NOMO-1 treated with DMSO at 0.1 percent for 48 hours (cell line): ENCODE data around the gene PID1.

Source experiments
- DNase-seq: peaks from one replicate; lab custom pipeline; 2025; ENCODE audit not compliant: unreplicated experiment; lab: John Stamatoyannopoulos, UW

PID1 gene

DNA sequence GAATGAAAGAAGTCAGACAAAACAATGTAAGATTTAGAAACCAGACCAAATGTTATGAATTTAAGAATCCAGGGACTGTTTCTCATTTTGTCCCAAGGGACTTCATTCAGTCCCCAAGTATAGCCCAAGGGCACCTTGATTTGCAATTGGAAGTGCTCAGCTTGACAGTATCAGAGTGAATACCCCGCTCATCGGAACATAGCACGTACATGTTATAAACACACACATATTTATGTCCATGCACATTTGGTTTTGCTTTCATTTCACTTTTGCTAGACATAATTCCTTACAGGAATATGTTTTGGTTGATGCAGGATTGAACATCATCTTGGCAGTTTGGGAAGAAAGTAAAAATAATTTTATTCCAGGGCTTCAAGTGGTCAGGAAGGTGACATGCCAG, 100.2 kb downstream of the PID1 start:
- no peak for DNase-seq

DNA sequence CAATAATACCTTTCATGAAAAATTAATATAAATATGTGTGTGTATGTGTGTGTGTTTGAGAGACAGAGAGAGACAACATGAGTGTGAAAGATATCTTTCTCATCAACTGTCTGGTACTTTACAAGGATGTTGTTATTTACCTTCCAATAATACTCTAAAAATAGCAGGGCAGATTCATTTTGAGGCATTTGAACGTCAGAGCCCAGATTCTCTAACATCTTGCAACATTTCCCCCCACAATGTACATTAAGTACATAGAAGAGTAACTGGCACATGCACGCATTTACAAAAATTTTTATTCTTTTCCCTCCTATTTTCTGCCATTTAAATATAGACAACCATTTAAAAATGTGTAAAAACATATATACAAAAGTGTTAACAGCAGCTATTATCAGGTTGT, 100.9 kb downstream of the PID1 start:
- DNase-seq, result no peak

DNA sequence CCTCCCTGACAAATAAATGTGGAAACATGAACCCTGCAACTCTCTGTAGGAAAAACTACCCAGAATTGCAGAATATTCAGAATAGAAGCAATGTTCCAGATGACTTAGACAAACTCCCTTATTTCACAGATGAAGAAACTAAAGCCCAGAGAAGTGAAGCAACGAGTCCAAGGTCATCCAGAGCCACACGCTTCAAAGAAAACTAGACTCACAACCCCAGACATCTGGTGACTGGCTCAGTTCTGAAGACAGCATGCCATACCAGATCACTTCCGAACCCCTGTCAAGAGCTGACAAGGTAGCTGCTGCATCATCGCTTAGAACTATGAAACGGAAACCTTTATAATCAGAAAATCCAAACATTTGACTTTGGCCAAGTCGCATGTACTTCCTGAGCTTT, 101.3 kb downstream of the PID1 start:
- no peak for DNase-seq

DNA sequence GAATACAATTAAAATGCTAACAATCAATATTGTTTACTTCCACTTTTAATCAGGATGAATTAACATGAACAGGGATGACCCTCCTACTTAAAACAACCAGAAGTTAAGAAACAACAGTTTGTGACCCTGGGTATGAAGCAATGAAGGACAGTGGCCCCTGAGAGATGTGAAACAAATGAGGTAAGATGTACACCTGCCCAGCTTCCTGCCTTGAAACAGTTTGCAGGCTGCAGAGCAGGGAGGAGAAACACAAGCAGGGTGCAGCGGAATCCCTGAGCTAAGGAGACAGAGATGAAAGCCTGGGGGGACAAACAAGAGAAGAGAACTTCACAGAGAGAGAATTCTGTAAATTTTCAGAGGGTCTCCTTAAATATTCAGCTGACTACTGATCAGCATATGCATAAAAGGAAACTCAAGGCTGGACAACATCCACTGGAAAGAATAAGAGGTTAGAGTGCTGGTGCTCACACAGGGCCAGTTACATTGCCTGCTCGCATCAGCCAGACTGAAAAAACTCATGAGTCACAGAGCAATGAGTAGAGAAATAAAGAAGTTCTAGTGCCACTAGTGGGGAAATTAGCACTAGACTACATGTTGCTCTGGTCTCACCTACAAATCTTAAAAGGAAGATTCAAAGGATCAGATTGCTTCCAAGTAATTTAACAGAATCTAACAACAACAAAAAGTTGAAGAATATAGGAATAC, 106.4 kb downstream of the PID1 start:
- DNase-seq, result no peak

DNA sequence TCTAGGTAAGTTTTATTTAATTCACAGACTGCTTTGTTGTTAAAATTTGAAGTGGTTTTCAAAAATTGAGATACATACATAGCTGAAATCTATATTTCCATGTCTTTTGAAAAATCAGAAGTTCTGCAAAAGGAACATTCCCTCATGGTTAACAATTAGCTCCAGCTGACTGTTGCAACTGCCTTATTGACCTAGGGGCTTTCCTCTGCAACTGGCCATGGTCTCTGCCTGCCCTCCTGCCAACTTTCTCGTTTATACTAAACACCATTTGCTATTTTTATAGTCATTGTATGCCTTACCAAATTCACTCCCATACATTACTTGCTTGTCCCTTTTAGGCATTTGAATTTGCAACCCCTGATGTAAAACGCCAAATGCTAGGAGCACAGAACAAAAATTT, 107.2 kb downstream of the PID1 start:
- no peak for DNase-seq

DNA sequence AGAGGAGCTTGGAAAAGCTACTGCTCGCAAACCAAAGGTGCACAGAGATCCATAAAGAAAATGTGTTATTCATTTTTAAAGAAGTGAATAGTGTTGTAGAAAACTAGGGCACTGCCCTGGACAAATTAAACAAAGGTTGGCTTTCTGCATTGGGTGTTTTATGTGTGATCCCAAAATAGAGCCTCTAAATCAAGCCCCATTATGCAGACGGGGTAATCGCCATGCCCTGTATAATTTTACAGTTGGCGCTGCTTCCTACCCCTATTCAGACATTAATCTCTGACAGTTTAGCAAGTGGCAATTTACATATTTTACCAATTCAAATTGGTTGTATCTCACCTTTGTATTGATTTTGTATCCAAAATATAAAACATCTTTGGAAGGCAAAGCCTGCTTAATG, 109.1 kb downstream of the PID1 start:
- no peak for DNase-seq

DNA sequence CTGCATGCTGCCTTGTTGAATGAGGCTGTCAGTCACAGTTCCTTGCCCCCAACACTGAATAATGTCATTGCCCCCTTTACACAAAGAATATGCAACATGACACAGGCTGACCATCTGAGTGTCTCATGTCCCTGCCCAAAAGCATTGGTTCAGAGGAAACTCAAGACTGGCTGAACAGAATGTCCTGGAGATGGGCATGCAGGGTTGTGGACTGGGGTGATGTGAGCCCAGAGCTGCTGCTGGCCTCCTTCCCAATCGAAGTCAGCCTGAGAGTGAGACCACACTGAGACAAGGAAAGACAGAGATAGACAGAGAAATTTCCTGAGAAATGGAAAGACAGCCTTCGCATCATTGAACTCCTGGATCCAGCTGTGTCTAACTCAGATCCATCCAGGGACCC, 110.1 kb downstream of the PID1 start:
- DNase-seq, result no peak

DNA sequence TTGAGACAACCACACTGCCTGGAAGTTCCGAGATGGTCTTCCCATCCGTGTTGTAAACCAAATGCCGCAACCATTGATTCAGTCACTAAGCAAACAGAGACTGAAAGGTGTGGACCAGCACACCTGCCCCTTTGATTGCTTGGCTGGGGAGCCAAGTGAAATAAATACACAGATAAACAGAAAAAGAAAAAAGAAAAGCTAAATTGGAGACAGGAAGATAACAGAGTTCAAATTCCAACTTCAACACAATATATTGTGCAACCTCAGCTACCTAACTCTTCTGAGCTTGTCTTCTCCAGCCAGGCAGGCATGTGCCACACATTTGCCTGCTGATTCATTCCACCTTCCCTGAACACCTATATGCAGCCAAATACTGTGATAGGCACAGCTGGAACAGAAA, 110.9 kb downstream of the PID1 start:
- DNase-seq, result no peak

DNA sequence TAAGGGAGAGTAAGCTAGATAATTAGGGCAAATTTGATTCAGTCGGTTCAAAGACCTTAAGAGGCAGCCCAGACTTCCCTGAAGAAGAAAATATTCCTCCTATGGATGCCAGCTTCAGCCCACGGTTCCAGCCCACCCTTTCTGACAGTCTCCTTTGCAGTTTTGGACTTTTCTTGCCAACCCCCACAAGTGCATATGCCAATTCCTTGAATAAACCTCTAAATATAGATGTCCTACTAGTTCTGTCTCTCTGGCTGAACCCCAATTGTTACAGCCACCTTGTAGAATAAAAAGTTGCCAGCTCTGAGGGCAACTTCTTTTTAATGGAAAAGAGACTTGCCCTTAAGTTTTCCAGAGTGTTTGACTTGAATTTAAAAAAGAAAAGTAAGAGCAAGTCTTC, 111.7 kb downstream of the PID1 start:
- no peak for DNase-seq

DNA sequence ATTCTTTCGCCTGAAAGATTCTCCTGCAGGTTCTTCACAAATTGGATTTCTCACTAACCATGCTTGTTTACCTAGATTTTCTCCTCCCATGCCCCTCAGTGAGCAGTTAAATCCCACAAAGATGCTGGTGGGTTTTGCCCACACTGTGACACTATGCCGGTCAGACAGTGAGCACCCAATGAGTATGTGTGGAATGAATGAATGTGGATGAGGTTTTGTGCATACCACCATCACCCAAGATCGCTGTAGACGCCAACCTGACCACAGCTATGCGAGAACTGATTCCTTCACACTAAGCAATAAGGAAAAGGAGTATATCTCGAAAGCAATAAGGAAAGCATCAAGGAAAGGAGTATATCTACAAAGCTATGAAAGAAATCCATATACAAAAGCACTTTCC, 116.7 kb downstream of the PID1 start:
- DNase-seq, result no peak

DNA sequence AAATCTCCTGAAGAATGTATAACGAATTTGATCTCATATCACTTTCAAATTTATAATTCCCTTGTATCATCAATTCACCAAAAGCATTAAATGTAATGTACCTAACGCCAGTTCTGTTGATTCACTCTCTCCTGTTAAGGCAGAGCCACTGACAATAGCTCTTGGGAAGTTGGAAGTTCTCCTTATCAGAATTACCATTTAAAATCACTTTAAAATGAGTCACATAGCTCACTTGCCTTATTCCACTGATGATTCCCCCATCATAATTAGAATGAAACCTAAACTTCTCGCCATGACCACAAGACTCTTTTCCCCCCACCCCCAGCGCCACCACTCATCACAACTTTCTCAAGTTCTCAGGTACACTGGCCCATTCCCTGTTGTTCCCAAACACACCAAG, 117.1 kb downstream of the PID1 start:
- no peak for DNase-seq

DNA sequence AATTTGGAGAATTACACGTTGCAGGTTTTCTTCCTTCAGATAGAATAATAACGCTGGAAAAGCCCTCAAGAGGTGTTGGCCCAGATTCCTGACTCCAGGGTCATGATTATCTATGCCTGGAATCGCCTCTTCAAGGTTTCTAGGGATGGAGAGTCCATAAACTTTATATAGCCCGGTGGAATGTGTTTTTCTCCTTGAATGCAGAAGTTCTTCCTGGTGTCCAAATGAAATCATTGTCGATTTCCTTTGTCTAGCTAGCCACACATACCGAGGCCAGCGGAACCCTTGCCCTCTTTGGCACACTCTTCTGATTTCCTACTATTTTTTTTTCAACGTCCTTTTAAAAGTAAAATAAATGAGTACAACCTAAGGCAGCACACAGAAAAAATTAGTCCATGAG, 117.8 kb downstream of the PID1 start:
- no peak for DNase-seq

DNA sequence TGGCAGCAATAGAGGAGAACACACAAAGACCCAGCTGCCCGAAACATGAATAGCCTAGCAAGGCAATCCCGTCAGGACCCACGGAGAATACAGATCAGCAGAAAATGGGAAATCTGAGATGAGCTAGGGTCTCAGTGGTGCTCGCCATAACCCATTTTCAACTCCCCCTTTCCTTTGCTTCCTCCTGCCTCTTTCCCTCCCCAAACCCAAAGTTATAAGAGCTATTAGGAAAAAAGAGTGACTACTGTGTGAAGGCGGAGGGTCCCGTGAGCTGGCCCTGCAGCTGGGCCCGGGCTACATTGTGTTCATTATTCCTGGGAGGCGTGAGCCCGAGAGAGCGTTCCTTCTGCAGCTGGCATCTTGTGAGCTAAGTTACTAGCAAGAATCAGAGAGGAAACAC, 118.4 kb downstream of the PID1 start:
- no peak for DNase-seq

DNA sequence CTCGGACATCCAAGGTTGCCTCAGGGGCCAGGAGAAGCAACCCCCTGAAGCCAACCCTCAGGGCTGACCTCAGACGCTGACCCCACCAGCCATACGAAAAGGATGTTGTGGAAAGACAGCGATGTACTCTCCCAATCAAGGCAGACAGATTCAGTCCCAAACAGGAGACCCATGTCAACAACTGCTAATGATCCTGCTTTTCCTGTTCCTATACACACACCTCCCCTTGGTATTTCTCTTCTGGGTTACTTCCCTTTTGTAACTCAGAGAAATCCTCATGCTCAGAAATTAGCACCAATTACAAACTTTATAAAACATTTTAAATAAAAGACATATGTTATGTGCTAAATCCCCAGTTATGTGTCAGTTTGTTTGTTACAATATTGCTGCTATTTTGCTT, 120.8 kb downstream of the PID1 start:
- DNase-seq, result no peak

DNA sequence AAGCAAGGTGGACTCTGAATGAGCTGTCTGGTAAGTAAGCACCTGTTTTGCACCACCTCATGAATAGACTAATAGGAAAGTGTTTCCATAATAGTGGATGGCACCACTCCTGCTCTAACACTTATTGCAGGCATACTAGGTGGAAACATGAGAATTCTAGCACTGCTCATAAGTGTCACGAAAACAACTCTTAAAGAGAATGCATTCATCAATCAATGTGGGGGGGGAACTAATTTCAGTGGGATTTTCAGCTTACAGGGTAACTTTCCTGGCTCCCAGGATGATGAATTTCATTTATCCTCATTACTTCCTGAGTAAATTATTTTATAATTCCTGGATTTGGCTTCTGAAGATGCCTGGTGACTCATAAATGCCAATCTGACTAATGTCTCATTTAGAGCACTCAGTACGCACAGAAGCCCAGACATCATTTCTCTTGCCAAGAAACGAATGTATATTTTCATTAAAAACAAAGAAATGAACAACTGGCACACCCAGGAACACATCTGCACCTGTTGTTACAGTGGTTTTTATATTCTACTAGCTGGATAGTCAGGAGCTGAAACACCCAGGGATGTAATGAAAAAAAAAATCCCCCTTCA, 129.6 kb downstream of the PID1 start:
- no peak for DNase-seq

DNA sequence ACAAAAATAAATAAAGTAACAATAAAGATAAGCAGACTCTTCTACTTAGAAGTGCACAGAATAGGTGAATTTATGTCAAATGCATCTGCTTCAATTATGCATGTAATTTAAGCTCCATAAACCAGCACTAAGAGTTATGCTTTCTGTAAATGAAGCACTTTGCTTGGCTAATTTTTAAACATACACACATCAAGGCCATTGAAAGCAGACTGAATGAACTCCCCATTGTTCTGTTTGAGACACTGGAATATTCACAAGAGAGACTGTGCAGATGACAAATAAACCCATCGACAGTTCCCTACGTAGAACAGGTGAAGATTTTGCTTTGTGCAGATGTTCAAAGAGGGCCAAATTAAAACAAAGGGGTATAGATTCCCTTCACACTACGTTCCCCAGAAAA, 133.4 kb downstream of the PID1 start:
- DNase-seq, result no peak

DNA sequence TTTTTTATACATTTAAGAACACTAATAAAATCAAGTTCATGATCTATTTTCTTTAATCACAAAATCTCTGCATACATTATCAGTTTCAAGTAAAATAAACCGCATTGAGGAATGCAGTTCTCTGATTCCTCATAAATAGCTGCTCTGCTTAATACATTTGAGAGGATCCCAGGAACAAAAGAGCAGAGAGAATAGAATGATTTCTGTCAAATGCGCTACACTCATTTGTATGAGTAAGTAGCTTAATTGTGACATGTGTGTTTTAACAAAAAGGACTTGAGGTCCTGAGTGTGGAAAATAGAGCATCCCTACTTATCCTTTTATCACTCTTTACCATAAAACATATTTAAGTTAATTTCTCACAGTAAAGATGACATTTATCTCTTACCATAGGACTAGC, 134.0 kb downstream of the PID1 start:
- DNase-seq, result no peak

DNA sequence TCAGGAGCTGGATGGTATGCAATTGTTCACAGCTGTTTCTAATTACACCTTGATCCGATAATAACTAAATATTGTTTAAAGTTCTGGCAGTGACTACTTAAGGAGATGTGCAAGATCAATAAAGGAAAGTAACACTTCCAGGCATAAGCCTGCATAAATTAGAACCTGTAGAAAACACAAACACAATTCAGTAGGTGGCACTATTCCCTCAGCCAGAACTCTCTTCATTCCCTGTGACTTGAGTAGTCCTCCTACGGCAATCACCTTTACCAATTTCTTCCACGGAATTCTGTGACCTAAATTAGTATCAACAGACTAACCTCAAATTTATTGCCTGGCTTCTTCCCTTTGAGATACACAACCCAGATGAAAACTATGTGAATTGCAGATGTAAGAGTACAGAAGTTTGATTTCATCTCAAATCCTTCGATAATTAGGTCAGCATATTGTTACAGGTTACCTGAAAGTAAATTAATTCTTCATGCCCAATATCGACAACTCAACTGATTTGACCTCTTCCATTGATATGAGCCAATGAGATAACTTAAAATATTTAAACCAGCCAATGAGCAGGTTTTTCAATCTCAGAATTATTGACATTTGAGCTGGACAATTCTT, 137.8 kb downstream of the PID1 start:
- no peak for DNase-seq

DNA sequence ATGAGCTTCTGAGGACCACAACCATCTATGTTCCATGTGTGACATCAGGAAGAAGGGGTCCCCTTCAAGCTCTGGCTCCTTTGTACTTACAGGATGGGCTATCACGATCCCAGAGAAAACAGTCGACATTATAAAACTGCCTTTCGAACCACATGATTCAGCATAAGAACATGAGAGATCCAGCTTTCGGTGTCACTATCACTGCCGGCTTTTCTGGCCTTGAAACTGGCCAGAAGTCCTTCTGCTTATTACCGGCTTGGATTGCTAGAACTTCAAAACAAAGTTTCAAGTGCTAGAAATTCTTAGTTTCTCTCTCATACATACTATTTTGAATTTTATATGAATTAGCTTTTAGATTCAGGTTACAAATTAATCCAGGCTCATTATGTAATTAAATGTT, 138.9 kb downstream of the PID1 start:
- DNase-seq, result no peak

DNA sequence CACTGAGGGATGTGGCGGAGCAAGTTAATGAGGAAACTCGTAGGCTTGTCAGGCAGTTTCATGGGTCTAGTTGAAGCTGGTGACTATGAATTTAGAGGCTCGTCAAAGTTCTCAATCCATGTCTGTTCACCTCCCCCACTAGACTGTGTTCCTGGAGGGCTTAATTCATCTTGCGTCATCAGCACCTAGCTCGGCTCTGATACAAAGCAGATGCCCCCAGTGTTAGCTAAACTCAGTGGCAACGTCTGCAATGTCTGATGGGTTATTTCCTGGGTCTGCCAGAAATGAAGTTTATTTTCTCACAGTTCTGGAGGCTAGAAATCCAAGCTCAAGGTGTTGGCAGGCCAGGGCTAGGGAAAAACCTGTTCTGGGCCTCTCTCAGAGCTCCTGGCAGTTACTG, 140.6 kb downstream of the PID1 start:
- no peak for DNase-seq

DNA sequence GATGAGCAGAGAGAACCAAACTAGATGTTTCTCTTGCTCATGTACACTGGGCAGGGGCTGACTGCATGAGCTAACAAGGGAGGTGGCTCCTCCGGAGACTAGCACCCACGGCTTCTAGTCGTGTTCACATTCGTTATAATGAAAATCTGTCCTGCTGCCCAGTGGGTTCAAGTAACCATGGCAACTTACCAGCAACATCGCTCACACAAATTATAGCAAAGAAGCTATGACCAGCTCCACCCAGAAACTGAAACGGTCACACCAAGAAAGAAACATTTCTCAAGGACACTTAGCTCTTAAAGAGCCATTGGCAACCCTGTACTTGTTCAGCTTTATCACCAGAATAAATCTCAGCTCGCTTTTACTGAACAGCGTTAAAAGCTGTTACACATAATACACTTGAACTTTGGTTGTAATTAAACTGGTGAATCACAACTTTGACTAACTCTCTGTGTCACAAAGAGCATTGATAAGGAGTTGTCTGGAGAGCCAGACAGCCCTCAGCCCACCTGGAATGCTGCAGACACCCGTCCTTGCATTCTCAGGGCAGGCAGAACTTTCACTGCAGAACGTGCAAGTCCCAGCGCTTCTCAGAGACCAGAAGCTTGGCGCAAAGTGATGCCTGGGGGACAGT, 141.2 kb downstream of the PID1 start:
- no peak for DNase-seq

DNA sequence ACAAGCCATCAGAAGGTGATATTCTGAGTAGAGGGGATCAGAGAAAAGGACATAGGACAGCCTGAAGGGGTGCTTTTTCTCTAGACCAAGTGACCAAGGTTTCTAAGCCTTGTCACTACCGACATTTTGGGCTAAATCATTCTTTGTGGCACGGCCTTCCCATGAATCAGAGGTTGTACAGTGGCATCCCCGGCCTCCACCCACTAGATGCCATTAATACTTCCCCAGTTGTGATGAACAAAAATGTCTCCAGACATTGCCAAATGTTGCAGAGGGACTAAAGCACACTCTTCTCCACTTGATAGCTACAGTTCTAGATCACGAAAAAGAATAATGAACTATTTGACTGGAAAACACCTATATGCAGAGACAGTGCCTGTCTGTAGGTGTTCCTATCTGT, 143.6 kb downstream of the PID1 start:
- DNase-seq, result no peak
